HL-60/S4 treated with phorbol 12-myristate 13-acetate at 8.2 ng/mL for 4 days and 3 days (cell line): ENCODE data around the gene CRYBB2.
"Not testable (repeated sequence)": the region's sequence is repeated elsewhere in the genome, so short reads cannot be mapped to it uniquely, and the experiment has no call there.

Experiments used
- in situ Hi-C: fragments of 300-500 bp; cut with MboI; formaldehyde crosslinking; loops from 2 replicates; pipeline ENCODE4 v1.15.0; 2022; ENCODE audit warnings: low sequenced_read_pairs

The CRYBB2 gene

GRCh38 chr22:25232301-25232700 lies 12.9 kb downstream of the CRYBB2 start:
- in situ Hi-C loops: no loop called here

GRCh38 chr22:25233706-25234105 lies 14.3 kb downstream of the CRYBB2 start:
- in situ Hi-C loops: not testable (repeated sequence)

GRCh38 chr22:25235547-25236290 lies 16.3 kb downstream of the CRYBB2 start:
- in situ Hi-C loops: no loop called here

- in situ Hi-C loops: no loop called here
Measured at GRCh38 chr22:25236417-25236816, 17.0 kb downstream of the CRYBB2 start.

- in situ Hi-C loops: no loop called here
Measured at GRCh38 chr22:25237503-25237902, 18.1 kb downstream of the CRYBB2 start.

GRCh38 chr22:25238058-25238457 lies 18.6 kb downstream of the CRYBB2 start:
- in situ Hi-C loops: not testable (repeated sequence)

GRCh38 chr22:25255169-25255568 lies 35.7 kb downstream of the CRYBB2 start:
- in situ Hi-C loops: not testable (repeated sequence)

- in situ Hi-C loops: not testable (repeated sequence)
Measured at GRCh38 chr22:25267567-25267966, 48.1 kb downstream of the CRYBB2 start.

- in situ Hi-C loops: not testable (repeated sequence)
Measured at GRCh38 chr22:25268902-25269301, 49.5 kb downstream of the CRYBB2 start.

- in situ Hi-C loops: not testable (repeated sequence)
Measured at GRCh38 chr22:25270061-25270460, 50.6 kb downstream of the CRYBB2 start.

- in situ Hi-C loops: not testable (repeated sequence)
Measured at GRCh38 chr22:25273231-25273630, 53.8 kb downstream of the CRYBB2 start.

- in situ Hi-C loops: not testable (repeated sequence)
Measured at GRCh38 chr22:25273928-25274327, 54.5 kb downstream of the CRYBB2 start.

- in situ Hi-C loops: not testable (repeated sequence)
Measured at GRCh38 chr22:25280118-25280517, 60.7 kb downstream of the CRYBB2 start.
